ENCODE data around the gene GPR62.
"Not testable (repeated sequence)": the region's sequence is repeated elsewhere in the genome, so short reads cannot be mapped to it uniquely, and the experiment has no call there.

GPR62 gene

GRCh38 chr3:51992017-51992682, 37.0 kb downstream of the GPR62 start:
- no peak for DNase-seq (ENCODE audit: low read depth)

GRCh38 chr3:51993657-51994056, 38.5 kb downstream of the GPR62 start:
- not testable (repeated sequence) for DNase-seq (ENCODE audit: low read depth)

DNA sequence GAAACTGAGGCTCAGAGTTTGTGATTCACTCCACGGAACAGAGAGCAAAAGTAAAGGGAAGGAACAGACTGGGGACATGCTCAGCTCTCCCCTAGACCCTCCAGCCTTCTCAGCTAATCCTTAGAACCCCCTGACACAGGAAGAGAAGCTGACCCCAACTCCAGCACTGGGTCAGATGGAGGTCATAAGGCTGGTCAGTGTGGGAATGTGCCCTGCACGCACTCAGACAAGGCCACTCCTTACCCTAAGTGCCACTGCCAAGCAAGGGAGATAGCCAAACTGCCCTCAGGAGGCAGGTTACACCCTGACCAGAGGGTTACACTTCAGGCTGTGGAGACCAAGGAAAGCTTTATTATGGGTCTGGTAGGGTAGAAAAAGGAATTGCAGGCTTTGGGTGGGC, 39.3 kb downstream of the GPR62 start:
- no peak for DNase-seq (ENCODE audit: low read depth)

GRCh38 chr3:51995346-51996163, 40.4 kb downstream of the GPR62 start, which contains the start of gene RPL29:
Gene RPL29 (minus strand): TSS chr3:51995895. CDS start chr3:51995461, 434 bp downstream.
- DNase-seq (ENCODE audit: low read depth): peak; percentile 93

DNA sequence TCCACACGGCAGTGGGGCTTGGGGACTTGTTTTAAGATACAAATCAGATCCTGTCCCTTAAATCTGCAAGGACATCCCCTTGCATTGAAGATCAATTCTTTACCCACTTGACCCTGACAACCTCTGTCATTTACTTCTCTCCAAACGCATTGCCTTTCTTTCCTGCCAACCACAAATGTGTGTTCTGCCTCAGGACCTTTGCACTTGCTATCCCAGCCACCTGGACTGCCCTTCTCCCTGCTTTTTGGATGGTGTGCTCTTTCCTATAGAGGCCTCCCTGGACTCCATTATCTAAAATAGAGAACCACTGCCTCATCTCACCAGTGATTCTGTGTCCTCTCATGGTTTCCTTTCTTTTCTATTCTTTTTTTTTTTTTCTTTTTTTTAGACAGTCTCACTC, 42.0 kb downstream of the GPR62 start:
- DNase-seq (ENCODE audit: low read depth): no peak

GRCh38 chr3:51997935-51998596, 42.9 kb downstream of the GPR62 start:
- DNase-seq (ENCODE audit: low read depth): no peak

DNA sequence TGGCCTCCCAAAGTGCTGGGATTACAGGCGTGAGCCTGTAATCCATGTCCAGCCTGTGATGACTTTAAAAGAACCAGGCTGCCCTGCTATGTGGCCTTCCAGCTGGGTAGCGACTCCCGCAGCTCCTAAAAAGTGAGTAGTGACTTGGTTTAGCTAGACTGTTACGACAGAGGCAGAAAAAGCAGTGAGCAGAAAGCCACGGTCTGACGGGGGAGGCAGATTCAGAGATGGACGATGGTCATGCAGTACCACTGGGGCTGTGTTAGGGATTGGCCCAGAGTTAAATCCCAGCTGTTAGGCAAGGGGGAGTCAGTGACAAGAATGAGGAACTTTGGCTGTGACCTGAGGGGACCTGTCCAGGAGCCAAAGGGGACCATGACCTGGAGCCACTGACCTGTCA, 43.6 kb downstream of the GPR62 start:
- DNase-seq (ENCODE audit: low read depth): no peak

- DNase-seq (ENCODE audit: low read depth): no peak
Measured at GRCh38 chr3:51999846-52000245, 44.7 kb downstream of the GPR62 start.

DNA sequence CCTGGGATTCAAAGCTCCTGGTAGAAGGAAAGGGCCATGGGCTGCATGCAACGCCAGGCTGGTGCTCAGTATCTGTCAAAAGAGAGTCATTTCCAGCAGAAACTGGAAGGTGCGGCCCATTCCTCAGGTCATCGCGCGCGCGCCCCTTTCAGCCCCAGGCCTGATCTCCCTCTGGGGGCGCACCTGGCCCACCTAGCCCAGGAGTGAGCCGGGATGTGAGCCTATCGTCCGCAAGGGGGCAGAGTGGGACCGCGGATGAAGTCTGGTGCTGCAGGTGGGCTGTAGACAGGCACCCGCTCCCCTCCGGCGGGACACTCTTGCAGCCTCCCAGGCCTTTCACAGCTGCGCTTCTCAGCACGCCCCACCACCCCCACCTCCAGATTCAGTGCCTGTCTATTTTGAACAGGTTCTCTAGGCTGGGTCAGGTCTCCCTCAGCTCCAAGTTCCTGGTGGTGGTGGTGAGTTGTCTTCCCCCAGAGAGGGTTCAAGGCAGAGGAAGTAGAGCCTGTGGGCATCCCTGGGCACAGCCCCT, 46.3 kb downstream of the GPR62 start:
- DNase-seq (ENCODE audit: low read depth): no peak

GRCh38 chr3:52002748-52003147, 47.6 kb downstream of the GPR62 start:
- DNase-seq (ENCODE audit: low read depth): no peak

- no peak for DNase-seq (ENCODE audit: low read depth)
Measured at GRCh38 chr3:52004163-52004787, 49.1 kb downstream of the GPR62 start.

DNA sequence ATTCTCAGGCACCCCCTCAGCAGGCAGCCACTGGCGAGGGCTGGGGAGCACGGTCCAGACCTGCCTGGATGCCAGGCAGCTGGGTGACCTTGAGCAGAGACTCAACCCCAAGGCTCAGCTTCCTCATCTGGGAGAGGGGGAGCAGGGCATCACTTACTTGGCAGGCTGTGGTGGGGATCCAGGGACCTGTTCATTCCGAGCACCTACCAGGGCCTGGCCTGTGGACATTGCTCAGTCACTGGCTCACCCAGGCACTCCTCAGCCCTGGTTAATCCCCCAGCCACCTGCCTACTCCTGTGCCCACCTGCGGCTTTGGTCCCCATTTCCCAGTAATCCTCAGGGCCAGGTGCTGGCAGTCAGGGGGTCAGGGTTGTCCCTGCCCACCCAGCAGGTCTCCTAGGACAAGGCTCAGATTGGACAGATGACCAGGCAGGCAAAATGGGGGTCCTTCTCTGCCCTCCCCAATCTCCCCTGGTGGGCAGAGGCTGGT, 49.8 kb downstream of the GPR62 start:
- DNase-seq (ENCODE audit: low read depth): no peak

DNA sequence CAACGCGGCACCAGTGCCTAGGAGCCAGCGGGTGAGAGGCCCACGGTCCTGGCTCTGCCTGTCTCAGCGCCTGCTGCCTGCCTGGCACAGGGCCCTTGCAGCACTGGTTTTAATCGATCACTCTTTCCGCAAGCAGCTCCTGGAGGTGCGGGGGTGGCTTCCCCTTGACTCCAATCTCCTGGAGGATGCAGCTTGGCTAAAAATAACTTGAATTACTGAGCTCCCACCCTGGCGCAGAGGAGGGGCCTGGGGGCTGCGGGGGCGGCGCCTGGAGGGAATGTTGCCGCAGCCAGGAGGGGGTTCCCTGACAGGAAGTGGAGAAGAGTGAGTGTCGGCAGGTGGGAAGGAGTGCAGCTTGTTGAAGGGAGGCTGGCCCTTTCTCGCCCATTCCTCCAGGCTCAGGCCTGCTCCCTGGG, 50.4 kb downstream of the GPR62 start:
- DNase-seq (ENCODE audit: low read depth): no peak

DNA sequence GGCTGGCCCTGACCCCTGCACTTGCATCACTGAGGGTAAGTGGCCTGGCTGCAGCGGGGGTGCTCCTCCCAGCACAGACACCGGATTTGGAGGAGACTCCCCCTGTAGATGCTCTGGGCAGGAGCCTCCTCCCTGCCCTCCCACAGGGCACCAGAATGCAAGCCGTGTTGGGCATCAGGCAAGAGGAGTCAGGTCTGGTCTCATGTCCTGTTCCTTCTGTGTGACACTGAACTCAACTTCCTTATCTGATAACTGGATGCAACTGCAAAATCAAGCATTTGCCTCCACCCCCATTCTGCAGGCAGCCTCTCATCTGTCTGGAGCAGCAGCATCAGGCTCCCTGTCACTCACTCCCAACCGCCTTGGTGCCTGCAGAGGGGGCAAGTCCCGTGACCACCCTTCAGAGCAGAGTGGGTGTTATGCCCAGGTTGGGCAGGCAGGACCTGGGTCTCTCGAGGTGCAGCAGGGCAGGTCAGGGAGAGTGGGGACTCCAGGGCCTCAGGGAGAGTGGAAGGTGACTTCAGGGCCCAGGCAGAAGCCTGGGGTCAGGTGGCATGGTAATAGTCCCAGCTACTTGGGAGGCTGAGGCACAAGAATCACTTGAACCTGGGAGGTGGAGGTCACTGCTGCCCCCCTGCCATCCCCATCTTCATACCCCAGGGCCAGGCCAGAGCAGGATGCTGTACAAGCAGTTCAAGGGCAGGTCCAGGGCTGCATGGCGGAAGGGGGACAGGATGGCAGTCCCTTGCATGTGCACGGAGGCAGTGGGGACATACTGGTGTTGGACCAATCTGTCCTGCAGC, 51.0 kb downstream of the GPR62 start:
- no peak for DNase-seq (ENCODE audit: low read depth)

DNA sequence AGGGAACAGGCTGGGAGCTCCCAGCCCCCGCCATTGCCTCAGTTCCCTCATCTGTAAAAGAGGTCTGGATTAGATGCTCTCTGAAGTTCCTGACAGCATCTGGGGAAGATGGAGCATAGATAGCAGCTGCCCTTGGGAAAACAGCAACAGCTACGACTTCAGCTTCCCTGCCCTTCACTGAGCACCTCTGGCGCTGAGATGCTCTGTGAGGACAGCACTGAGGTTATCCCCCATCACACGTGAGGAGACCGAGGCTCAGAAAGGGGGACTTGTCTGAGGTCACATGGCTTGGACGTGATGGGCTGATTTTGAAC, 51.6 kb downstream of the GPR62 start:
- DNase-seq (ENCODE audit: low read depth): no peak

All from CMK (cell line).